ENCODE results near the gene EFEMP2. TPM values are rescaled to one million over a fixed set of nuclear protein-coding genes. Genes with fewer than 3 reads are reported as not detected.
"Not testable (repeated sequence)": the region's sequence is repeated elsewhere in the genome, so short reads cannot be mapped to it uniquely, and the experiment has no call there.

The EFEMP2 gene
- total RNA-seq, 1 donor from 2014 or later, result 39.7 TPM

DNA sequence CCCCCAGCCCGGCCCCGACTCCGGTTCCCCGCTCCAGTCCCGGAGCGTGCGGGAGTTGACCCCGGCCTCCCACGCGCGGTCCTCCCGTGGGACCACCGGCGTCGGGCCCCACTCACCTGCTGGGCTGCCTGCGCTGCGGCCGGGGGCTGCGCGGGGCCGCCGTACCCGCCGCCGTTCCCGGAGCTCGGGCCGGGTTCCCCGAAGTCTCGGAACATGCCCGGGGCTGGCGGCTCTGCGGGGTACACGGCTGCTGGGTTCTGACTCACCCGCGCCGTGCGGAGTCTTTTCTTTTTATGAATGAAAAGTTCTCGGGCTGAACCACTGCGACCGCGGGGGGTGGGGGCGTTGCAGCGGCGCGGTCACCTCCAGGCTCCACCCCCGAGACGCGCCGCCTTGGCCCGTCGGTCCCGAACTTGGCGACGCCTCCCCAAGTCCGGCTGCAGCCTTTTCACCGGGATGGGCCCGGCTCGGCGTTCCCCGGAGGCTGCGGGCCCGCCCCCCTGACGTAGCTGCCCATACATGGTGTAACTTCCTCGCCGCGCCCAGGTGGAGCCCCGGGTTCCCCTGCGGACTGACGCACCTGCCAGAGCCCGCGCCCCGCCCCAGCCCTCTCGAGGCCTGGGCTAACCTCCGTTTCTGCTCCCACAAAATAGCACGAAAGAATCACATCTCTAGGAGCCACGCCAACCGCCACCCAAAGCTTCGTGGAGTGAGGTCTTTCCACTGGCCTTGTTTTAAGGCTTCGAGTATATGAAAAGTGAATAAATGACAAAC is 27.7 kb upstream of the EFEMP2 start, which contains the start of gene FOSL1:
Gene FOSL1 (minus strand): TSS at position 264 of the 774 bp plus-strand sequence. CDS start 49 bp downstream, at position 215.
- peak; percentile 73 for DNase-seq

DNA sequence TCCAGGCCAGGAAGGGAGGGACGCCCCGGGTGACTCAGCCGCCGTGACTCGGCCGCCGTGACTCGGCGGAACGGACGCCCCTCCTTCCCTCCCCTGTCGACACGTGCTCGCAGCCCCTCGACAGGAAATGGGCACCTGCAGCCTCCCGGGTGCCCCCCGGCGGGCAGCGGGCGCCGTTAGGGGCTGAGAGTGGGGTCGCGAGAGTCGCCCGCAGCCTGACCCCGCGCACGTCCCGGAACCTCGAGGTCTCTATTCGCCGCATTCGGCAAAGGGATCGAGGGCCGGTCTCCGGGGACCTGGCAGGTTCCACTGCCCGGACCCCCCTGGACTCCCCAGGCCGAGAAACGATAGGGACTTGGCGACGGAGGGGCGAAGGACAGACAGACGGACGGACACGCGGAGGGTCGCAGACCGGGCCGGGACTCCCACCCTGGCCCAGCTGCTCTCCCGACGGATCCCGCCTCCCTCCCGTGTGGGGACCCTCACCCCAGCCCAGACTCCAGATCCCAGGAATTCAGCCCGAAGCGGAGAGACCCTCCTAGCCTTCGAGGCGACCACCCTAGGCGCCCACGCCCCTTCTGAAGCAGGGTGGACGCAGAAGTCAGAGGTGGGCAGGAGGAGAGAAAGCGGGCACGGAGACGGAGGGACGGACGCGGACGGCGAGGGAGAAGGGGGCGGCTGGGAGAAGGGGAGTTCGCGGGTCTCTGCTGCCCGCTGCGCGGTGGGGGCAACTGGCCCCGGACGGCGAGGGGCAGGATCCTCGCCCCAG is 26.9 kb upstream of the EFEMP2 start:
- DNase-seq, result no peak

DNA sequence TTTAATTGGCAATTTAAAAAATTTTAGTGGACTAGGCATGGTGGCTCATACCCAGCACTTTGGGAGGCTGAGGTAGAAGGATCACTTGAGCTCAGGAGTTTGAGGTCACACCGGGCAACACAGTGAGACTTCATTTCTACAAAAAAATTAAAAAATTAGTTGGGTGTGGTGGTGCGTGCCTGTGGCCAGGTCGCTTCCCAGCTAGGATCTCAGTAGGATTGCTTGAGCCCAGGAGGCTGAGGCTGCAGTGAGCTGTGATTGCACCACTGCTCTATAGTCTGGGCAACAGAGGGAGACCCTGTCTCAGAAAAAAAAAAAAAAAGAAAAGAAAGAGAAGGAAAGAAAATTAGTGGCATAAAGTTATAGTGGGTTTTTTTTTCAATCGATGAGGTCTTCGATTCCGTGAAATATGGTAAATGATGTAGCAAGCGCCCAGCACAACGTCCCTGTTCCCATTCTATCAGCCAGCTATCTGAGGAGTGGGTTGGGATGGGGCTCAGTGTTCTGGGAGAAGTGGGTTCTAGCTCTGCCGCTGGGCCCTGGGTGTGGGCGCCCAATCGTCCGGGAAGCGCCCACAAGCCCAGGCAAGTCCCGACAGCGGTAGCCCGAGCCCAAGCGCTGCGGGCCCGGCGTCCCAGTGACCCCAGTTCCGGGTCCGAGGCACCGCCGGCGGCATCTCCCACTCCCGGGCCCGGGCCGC is 26.2 kb upstream of the EFEMP2 start:
- no peak for DNase-seq

DNA sequence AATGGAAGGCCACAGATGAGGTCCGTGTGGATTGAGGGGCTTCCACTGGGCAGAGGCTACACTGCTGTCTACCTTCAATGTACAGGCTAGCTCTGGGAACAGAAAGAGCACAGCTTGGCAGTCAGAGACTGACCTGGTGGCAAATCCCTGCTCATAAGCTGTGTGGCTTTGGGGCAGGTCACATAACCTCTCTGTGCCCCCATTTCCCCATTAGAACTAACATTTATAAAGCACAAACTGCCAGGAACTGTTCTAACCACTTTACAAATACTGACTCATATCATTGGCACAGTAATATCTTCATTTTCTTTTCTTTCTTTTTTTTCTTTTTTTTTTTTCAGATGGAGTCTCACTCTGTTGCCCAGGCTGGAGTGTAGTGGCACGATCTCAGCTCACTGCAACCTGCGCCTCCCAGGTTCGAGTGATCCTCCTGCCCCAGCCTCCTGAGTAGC is 24.4 kb upstream of the EFEMP2 start:
- no peak for DNase-seq

GRCh38 chr11:65896034-65896999 is 23.7 kb upstream of the EFEMP2 start:
- DNase-seq, result no peak

GRCh38 chr11:65895482-65895981 is 22.9 kb upstream of the EFEMP2 start:
- no peak for DNase-seq

DNA sequence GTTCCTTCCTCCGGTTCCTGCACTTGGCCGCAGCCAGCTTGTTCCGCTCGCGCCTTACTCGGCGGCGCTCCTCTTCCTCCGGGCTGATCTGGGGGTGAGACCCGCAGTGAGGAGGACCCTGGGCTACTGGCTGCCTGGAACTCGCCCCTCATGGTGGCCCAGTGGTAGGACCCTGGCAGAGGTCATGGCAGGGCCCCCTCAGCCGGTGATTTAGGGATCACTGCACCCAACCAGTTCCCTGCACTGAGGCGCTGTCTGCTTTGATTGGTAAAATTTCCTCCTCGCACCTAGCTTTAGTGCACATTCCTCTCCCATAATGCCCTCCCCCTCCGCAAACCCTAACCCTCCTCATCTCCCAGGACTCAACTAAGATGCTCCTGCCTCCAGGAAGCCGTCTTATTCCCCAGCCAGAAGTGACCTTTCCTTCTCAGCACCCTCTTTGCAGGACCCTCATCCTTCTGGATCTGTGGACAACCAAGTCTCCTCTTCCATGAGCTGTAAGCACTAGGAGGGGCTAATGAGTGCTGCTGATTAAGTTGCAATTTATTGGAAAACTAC is 21.5 kb upstream of the EFEMP2 start:
- DNase-seq, result no peak

GRCh38 chr11:65892661-65893317 is 20.2 kb upstream of the EFEMP2 start:
- no peak for DNase-seq

DNA sequence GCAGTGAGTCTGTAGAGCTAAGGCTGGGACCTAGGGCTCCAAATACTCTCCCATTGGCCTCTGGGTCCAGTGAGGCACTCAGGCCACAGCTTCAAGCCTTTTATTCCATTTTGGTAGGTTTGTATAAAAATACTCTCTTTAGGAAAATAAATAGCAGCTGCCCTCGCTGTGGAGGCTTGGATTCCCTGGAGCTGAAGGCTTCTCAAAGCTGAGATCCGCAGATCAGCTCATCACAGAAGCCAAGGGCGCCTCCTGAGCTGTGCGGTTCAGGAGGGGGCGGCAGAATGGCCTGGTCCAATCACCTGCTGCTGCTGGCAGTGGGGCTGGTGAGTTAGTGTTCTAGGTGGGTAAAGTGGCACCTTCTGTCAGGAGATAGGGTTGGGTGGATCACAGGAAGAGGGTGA is 19.5 kb upstream of the EFEMP2 start:
- not testable (repeated sequence) for DNase-seq

GRCh38 chr11:65891219-65892136 is 18.9 kb upstream of the EFEMP2 start:
- DNase-seq, result no peak

DNA sequence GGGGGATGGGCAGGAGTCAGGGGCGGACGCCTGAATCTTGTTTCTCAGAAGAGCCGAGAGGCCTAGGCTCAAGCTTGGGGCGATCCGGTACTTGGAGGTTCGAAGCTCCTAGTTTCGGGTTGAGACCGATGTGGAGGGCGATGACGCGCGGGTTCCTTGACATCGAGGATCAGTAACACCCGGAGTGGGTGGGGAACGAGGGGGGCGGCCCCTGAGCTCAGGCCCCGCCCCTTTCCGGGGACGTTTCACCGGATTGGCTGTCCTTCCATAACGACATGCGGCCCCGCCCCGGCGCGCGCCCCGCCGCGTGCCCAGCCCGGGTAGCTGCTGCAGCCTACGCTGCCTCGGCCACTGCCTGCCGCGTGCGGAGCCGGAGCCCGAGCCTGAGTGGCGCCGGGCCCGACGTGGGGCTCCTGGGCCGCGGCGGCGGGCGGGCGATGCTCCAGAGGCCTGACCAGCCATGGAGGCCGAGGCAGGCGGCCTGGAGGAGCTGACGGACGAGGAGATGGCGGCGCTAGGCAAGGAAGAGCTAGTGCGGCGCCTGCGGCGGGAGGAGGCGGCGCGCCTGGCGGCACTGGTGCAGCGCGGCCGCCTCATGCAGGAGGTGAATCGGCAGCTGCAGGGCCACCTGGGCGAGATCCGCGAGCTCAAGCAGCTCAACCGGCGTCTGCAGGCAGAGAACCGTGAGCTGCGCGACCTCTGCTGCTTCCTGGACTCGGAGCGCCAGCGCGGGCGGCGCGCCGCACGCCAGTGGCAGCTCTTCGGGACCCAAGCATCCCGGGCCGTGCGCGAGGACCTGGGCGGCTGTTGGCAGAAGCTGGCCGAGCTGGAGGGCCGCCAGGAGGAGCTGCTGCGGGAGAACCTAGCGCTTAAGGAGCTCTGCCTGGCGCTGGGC is 18.0 kb upstream of the EFEMP2 start, which contains the start of gene CCDC85B:
Gene CCDC85B (plus strand): TSS at position 350 of the 895 bp plus-strand sequence. CDS start 111 bp downstream, at position 461.
- DNase-seq, result peak; percentile 98

DNA sequence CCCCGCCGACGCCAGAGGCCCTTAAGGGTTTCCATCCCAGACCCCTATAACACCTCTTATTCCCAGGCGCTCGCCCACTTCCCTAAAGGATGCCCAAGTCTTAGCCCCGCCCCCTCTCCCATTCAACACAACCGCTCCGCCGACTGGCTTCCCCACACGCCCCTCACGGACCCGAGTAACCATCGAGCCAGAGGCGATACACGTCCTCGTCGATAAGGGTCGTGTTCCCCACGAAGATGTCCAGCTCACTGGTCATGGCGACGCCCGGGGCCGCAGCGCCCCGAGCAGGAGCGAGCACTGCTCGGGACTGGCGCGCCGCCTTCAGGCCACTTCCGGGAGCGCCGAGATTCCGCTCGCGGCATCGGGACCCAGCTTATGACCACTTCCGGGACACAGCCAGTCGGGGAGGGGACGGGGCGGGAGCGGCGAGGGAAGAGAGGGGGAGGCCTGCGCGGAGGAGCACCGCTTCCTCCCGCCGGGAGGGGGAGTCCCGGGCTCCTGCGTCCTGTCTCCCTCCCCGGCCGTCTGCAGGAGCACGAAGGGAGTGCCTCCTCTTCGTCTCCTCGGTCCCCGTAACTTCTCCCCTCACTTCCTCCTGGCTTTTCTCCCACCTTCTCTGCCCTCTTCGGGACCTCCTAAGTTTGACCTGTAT is 15.7 kb upstream of the EFEMP2 start, which contains the start of gene FIBP:
Gene FIBP (minus strand): TSS at position 309 of the 652 bp plus-strand sequence. CDS start 53 bp downstream, at position 256.
- DNase-seq, result peak; percentile 99

GRCh38 chr11:65887723-65888162 is 15.1 kb upstream of the EFEMP2 start:
- no peak for DNase-seq

DNA sequence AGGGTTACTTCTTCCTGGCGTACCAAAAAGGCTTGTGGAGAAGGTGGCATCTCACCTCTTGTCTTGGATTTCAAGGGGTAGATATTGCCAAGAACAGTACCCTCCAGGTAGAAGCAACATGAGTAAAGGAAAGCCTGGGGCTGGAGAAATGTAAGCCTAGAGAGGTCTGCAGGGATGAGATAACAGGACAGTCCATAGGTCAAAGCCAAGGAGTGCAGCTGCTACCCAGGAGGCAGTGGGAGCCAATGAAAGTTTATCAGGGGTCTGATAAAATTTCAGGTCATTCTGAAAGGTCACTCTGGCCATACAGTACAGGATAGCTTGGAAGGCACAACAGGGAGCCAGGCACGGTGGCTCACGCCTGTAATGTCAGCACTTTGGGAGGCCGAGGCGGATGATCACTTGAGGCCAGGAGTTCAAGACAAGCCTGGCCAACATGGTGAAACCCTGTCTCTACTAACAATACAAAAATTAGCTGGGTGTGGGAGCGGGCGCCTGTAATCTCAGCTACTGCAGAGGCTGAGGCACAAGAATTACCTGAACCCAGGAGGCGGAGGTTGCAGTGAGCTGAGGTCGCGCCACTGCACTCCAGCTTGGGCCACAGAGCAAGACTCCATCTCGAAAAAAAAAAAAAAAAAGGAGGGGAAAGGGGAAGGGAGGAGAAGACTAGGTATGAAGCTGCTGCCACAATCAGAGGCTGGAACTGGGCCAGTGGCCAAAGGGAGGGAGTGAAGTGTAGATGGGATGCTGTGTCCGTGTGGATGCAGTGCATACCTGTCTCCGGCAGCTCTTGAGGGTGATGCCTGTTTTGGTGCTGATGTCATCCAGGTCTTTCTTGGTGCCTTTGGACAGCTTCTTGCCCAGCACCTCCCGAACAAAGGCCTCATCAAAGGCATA is 14.5 kb upstream of the EFEMP2 start:
- DNase-seq, result no peak

- no peak for DNase-seq
Observed at GRCh38 chr11:65885808-65886536, 13.4 kb upstream of the EFEMP2 start.

All from tongue (tissue), 2 donors.